Lower leg skin (tissue), 3 donors: ENCODE results near the gene GADL1.

ENCODE experiments used
- POLR2A ChIP-seq, 2 donors: fragments of 450-650 bp; IDR thresholded peaks; one replicate each; pipeline ENCODE4 v1.6.1; 2016 to 2017; ENCODE audit warnings: antibody characterized with exemption in 2 of 2, mild to moderate bottlenecking in 1 of 2, moderate library complexity in 1 of 2
- TF ChIP-seq, protein P1 (sequence below), 3 donors: fragments of 450-650 bp; IDR thresholded peaks; one replicate each; pipeline ENCODE4 v1.5.1; 2016; ENCODE audit warnings: antibody characterized with exemption in 3 of 3, mild to moderate bottlenecking in 3 of 3, moderate library complexity in 2 of 3

- TF ChIP-seq, protein P1, sequence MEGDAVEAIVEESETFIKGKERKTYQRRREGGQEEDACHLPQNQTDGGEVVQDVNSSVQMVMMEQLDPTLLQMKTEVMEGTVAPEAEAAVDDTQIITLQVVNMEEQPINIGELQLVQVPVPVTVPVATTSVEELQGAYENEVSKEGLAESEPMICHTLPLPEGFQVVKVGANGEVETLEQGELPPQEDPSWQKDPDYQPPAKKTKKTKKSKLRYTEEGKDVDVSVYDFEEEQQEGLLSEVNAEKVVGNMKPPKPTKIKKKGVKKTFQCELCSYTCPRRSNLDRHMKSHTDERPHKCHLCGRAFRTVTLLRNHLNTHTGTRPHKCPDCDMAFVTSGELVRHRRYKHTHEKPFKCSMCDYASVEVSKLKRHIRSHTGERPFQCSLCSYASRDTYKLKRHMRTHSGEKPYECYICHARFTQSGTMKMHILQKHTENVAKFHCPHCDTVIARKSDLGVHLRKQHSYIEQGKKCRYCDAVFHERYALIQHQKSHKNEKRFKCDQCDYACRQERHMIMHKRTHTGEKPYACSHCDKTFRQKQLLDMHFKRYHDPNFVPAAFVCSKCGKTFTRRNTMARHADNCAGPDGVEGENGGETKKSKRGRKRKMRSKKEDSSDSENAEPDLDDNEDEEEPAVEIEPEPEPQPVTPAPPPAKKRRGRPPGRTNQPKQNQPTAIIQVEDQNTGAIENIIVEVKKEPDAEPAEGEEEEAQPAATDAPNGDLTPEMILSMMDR (IDR thresholded peaks at IDR 0.05) = no peak
- TF ChIP-seq POLR2A (IDR thresholded peaks at IDR 0.05) = no peak
These were observed 198.1 kb downstream of the GADL1 start for GRCh38 chr3:30696403-30696819.
